Fibroblast of pulmonary artery (primary cell): ENCODE results near the gene ARSG.

ENCODE experiments used
- DNase-seq: peaks from one replicate; pipeline ENCODE4 v3.0.0-alpha.2; 2010; ENCODE audit warnings: low read depth
- H3K4me3 ChIP-seq: replicated peaks from 2 replicates; pipeline ENCODE4 v1.5.1; 2011; ENCODE audit warnings: low read depth, mild to moderate bottlenecking, control low read depth, low read length, moderate library complexity
- TF ChIP-seq, protein P1 (sequence below): IDR thresholded peaks from 2 replicates; pipeline ENCODE4 v1.5.1; 2011; ENCODE audit warnings: mild to moderate bottlenecking, control low read depth, low read length, inconsistent platforms; ENCODE audit errors: missing control alignments

The ARSG gene

DNA sequence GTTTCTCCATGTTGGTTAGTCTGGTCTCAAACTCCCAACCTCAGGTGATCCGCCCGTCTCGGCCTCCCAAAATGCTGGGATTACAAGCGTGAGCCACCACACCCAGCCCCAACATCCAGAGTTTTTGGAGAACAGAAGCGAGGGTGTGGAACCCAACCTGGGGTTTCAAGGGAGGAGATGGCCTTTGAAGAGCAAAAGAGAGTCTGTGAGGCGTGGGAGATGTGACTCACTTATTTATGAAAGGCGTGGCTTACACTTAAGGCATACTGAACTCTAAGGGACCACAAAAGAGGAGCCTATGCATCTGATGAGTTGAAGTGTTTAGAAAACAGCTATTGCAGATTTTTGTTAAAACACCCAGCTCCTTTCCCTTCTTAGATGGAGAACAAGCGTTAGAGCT is 18.9 kb downstream of the ARSG start:
- no peak overlapping the region for H3K4me3 ChIP-seq
- TF ChIP-seq, protein P1, sequence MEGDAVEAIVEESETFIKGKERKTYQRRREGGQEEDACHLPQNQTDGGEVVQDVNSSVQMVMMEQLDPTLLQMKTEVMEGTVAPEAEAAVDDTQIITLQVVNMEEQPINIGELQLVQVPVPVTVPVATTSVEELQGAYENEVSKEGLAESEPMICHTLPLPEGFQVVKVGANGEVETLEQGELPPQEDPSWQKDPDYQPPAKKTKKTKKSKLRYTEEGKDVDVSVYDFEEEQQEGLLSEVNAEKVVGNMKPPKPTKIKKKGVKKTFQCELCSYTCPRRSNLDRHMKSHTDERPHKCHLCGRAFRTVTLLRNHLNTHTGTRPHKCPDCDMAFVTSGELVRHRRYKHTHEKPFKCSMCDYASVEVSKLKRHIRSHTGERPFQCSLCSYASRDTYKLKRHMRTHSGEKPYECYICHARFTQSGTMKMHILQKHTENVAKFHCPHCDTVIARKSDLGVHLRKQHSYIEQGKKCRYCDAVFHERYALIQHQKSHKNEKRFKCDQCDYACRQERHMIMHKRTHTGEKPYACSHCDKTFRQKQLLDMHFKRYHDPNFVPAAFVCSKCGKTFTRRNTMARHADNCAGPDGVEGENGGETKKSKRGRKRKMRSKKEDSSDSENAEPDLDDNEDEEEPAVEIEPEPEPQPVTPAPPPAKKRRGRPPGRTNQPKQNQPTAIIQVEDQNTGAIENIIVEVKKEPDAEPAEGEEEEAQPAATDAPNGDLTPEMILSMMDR, result no peak
- no peak for DNase-seq

DNA sequence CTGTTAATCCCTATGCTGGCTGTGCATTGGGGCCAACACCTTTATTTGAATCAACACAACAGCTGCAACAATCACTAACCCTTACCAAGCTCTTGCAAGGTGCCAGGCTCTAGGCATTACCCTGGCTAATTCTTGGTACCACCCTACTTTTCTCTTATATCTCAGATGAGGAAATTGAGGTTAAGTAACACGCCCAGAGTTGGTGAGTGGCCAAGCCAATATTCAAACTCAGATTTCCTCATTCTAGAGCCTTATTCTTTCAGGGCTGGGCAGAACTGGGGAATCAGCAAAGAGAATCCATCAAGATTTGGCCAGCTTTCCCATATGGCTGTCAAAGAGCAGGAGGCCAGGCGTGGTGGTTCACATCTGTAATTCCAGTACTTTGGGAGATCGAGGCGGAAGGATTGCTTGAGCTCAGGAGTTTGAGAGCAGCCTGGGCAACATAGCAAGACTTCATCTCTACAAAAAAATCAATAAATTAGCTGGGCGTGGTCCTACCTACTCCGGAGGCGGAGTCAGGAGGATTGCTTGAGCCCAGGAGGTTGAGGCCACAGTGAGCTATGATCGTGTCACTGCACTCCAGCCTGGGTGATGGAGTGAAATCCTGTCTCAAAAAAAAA is 23.7 kb downstream of the ARSG start:
- no peak overlapping the region for H3K4me3 ChIP-seq
- peak; percentile 24 for DNase-seq

DNA sequence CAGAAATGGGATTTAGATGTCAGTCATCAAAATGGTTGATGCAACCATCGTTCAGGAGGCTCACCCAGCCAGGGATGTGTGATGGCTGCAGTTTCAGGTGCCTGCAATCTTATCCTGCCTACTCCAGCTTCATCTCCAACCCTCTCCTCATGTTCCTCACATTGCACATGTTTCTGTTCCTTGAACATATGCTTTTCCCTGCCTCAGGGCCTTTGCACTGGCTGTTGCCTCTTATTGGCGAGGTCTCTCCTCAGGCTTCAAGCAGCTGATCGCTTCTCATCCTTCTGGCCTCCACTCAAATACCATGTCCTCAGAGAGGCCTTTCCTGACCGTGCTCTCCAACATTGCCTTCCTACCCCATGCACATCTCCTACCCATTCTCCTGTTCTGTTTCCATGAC is 24.6 kb downstream of the ARSG start:
- no peak overlapping the region for H3K4me3 ChIP-seq

More for the DNA sequence above, 23.7 kb downstream of the ARSG start:
- TF ChIP-seq, protein P1, result no peak

DNA sequence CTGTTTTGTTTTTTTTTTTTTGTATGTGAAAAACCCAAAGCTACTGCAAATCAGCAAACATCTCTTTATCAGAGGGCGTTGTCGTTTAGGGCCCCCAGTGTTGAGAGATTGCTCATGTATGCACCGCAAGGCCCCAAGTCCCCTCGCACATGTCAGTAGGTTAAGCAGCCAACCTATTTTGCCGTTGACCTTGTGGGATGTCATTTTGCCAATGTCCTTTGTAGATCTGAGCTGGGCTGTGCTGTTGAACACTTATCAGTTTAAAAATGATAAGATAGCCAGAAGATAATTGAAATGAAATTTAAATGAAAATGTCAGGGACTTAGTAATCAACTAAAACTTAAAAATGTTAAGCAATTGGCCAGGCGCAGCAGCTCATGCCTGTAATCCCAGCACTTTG is 26.2 kb downstream of the ARSG start:
- no peak for DNase-seq
- TF ChIP-seq, protein P1, result no peak
- H3K4me3 ChIP-seq, result no peak overlapping the region

More for the DNA sequence above, 24.6 kb downstream of the ARSG start:
- TF ChIP-seq, protein P1, result no peak
- no peak for DNase-seq

DNA sequence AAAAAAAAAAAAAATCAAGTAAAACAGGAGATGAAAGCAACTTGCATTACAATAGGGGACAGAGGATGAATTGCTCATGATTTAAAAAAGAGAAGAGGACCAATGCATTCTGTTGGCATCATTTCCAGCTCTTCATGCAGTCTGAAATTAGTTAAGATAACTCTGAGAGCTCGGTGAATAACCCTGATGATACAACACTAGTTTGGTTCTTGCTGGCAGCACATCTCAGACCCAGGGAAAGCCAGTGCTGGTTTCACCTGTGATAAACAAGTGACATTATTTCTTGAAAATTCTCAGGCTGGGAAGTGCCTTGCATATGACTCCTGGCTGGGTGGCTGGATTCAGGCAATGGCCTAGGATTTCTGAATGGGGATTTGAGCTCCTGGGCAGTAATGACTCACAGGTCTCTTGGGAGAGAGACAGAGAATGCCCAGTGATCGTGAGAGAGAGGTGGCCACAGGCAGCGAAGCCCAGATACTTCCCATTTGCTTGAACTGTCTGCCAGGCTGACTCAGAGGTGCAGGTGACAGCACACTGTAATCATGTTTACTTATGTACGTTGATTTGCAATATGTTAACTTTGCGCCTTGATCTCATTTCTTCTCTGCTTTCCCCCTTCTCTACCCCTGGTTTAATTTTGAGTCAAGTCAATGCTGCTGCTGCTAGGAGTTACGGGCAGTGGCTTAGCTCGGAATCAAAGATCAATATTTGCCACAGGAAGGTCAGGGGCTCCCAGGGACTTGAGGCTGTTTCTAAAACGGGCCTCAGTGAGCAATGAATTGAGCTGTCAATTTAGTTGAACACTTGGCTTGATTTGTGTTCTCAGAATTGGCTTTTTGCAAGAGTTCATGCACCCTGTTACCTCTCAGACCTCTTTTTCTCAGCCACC is 27.1 kb downstream of the ARSG start:
- DNase-seq, result peak; percentile 65
- no peak overlapping the region for H3K4me3 ChIP-seq
- TF ChIP-seq, protein P1, result no peak

DNA sequence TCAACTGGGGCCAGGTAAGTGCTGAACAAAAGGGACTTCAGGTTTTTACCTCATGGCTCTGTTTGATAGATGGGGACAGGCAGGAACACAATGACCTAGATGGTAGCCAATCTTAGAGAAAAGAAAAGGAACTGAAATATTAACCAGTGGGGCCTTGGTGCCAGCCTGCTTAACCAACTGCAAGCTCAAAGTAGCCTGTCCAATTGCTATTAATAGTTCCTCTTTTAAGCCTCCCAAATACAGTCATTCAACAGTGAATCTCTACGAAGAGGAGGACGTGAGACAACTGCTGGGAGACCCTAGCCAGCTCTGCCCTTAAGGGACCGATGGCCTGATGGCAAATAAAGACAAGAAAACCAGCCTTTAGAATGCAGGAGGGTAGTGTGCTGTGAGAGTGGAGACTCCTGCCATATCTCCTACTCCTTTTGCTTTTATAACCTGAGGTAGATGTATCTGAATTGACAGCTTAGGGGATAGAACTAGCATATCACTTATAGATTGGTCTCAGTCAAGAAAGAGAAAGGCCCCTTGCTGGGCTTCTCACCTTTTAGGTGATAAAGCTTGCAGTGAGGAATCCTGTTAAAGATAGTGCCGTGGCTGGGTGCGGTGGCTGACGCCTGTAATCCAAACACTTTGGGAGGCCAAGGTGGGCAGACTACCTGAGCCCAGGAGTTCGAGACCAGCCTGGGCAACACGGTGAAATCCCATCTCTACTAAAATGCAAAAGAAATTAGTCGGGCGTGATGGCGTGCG is 28.3 kb downstream of the ARSG start:
- TF ChIP-seq, protein P1, result no peak
- H3K4me3 ChIP-seq, result no peak overlapping the region
- DNase-seq, result no peak
